HG03575 (cell line): ENCODE measurements around the gene CFAP97.
"Not testable (repeated sequence)": the region's sequence is repeated elsewhere in the genome, so short reads cannot be mapped to it uniquely, and the experiment has no call there.

Experiments used
- ATAC-seq: cut with Tn5 transposase; IDR thresholded peaks from one replicate; pipeline ENCODE4 v1.9.1; 2021; ENCODE audit not compliant: unreplicated experiment, insufficient number of reproducible peaks, low FRiP score; ENCODE audit errors: extremely low read depth

Gene CFAP97

GRCh38 chr4:185203486-185204237, at the start of gene CFAP97:
CFAP97 (minus strand) TSS chr4:185204000; CDS start chr4:185191196, 12,804 bp downstream.
- no peak for ATAC-seq

GRCh38 chr4:185249105-185249504, 45.3 kb upstream of the CFAP97 start:
- ATAC-seq: no peak

- no peak for ATAC-seq
These were observed 44.7 kb upstream of the CFAP97 start for GRCh38 chr4:185248393-185249039.

GRCh38 chr4:185247151-185247550, 43.4 kb upstream of the CFAP97 start:
- ATAC-seq: no peak

GRCh38 chr4:185246453-185246852, 42.7 kb upstream of the CFAP97 start:
- ATAC-seq: no peak

GRCh38 chr4:185244763-185245162, 41.0 kb upstream of the CFAP97 start:
- ATAC-seq: no peak

GRCh38 chr4:185243879-185244278, 40.1 kb upstream of the CFAP97 start:
- no peak for ATAC-seq

- ATAC-seq: no peak
These were observed 39.1 kb upstream of the CFAP97 start for GRCh38 chr4:185242749-185243533.

GRCh38 chr4:185240486-185240885, 36.7 kb upstream of the CFAP97 start:
- not testable (repeated sequence) for ATAC-seq

- ATAC-seq: no peak
These were observed 35.0 kb upstream of the CFAP97 start for GRCh38 chr4:185238750-185239149.

GRCh38 chr4:185238215-185238681, 34.4 kb upstream of the CFAP97 start:
- no peak for ATAC-seq

GRCh38 chr4:185237175-185237574, 33.4 kb upstream of the CFAP97 start:
- no peak for ATAC-seq

GRCh38 chr4:185235843-185236503, 32.2 kb upstream of the CFAP97 start:
- ATAC-seq: no peak

GRCh38 chr4:185235119-185235842, 31.5 kb upstream of the CFAP97 start:
- ATAC-seq: no peak

GRCh38 chr4:185232370-185232769, 28.6 kb upstream of the CFAP97 start:
- no peak for ATAC-seq

GRCh38 chr4:185229021-185229818, 25.4 kb upstream of the CFAP97 start:
- no peak for ATAC-seq

GRCh38 chr4:185227713-185228278, 24.0 kb upstream of the CFAP97 start:
- no peak for ATAC-seq
